Bone marrow (tissue), 2 donors: ENCODE measurements around the gene ISCU.
"Not testable (repeated sequence)": the region's sequence is repeated elsewhere in the genome, so short reads cannot be mapped to it uniquely, and the experiment has no call there.

Source experiments
- DNase-seq, 2 donors: peaks; one replicate each; lab custom pipeline; 2025; lab: John Stamatoyannopoulos, UW

Gene ISCU

GRCh38 chr12:108618079-108618952, 55.9 kb downstream of the ISCU start:
- DNase-seq = peak; percentile 46 to 54

- DNase-seq = not testable (repeated sequence)
These were observed 56.5 kb downstream of the ISCU start for GRCh38 chr12:108618953-108619274.
